CD4-positive, alpha-beta T cell (primary cell): ENCODE data around the gene COL15A1. TPM values are rescaled to one million over a fixed set of nuclear protein-coding genes. Genes with fewer than 3 reads are reported as not detected.

Experiments used
- ATAC-seq: fragments of 200-7000 bp; cut with Tn5 transposase; one replicate; pipeline ENCODE4 v1.10.0; 2022; ENCODE audit warnings: mild to moderate bottlenecking; ENCODE audit not compliant: poor library complexity
- CTCF ChIA-PET: fragments of 350-600 bp; sonication (Branson Sonifier 250); formaldehyde crosslinking; loops from one replicate; lab custom pipeline; 2021; ENCODE audit warnings: antibody characterized with exemption, inconsistent platforms; lab: Charles Lee
- POLR2A ChIA-PET: fragments of 350-600 bp; sonication (Branson Sonifier 250); formaldehyde crosslinking; loops from one replicate; lab custom pipeline; 2021; ENCODE audit warnings: antibody characterized with exemption, inconsistent platforms; lab: Charles Lee
- DNase-seq, 14 experiments: peaks; one replicate each; pipeline ENCODE4 v3.0.0-alpha.2; 2013 to 2020; ENCODE audit warnings: mixed read lengths in 2 of 14
- H3K27ac ChIP-seq, 2 donors: one replicate each; pipeline versions ENCODE4 v1.5.1 to v1.7.0; 2013; ENCODE audit warnings: low read length in 2 of 2, low read depth in 1 of 2, mild to moderate bottlenecking in 1 of 2
- H3K27me3 ChIP-seq, 2 experiments: 1 replicate in 1 of 2; 2 replicates in 1 of 2; pipeline versions ENCODE4 v1.6.1 to v1.7.0; 2013; ENCODE audit warnings: low read length in 2 of 2, control low read depth in 1 of 2, mild to moderate bottlenecking in 1 of 2, moderate library complexity in 1 of 2; ENCODE audit not compliant: insufficient read depth in 2 of 2, control insufficient read depth in 1 of 2
- H3K36me3 ChIP-seq: one replicate; pipeline ENCODE4 v1.6.1; 2013; ENCODE audit warnings: low read length, control low read depth; ENCODE audit not compliant: insufficient read depth
- H3K4me1 ChIP-seq: one replicate; pipeline ENCODE4 v1.6.1; 2013; ENCODE audit warnings: low read length, control low read depth; ENCODE audit not compliant: insufficient read depth
- H3K4me3 ChIP-seq: one replicate; pipeline ENCODE4 v1.5.1; 2013; ENCODE audit warnings: mild to moderate bottlenecking, low read length, moderate library complexity
- H3K9me3 ChIP-seq, 2 experiments: 1 replicate in 1 of 2; 2 replicates in 1 of 2; pipeline versions ENCODE4 v1.6.1 to v1.7.0; 2013; ENCODE audit warnings: low read length in 2 of 2, mild to moderate bottlenecking in 2 of 2, control low read depth in 1 of 2, moderate library complexity in 1 of 2; ENCODE audit not compliant: control insufficient read depth in 1 of 2, insufficient read depth in 1 of 2
- H3K27ac Mint-ChIP-seq: one replicate; pipeline ENCODE4 v1.8.0; 2020; ENCODE audit warnings: mixed read lengths
- H3K27me3 Mint-ChIP-seq: one replicate; pipeline ENCODE4 v1.8.0; 2021; ENCODE audit warnings: mixed read lengths
- H3K36me3 Mint-ChIP-seq: one replicate; pipeline ENCODE4 v1.8.0; 2021; ENCODE audit warnings: low read depth, mixed read lengths
- H3K4me1 Mint-ChIP-seq: one replicate; pipeline ENCODE4 v1.8.0; 2021; ENCODE audit warnings: low read depth, mixed read lengths
- H3K4me3 Mint-ChIP-seq: one replicate; pipeline ENCODE4 v1.8.0; 2020; ENCODE audit warnings: mild to moderate bottlenecking, mixed read lengths
- H3K9me3 Mint-ChIP-seq: one replicate; pipeline ENCODE4 v1.8.0; 2020; ENCODE audit warnings: mixed read lengths
- intact Hi-C, 2 experiments: fragments of 100-400 bp; cut with DNase I in 1 of 2; cut with micrococcal nuclease in 1 of 2; formaldehyde crosslinking; loops; one replicate each; pipeline versions ENCODE4 v1.15.1 to v1.9.0; 2023 to 2025; cut with DNase I, micrococcal nuclease
- total RNA-seq, 174 experiments: library from RNA in 2 of 174; stranded (reverse) in 2 of 174; gene quantifications; one replicate each; pipeline ENCODE4 v1.2.3 and lab custom pipeline; 2021 to 2026
- TF ChIP-seq, protein P1 (sequence below): fragments of 200-600 bp; IDR thresholded peaks from one replicate; pipeline ENCODE4 v1.8.0; 2022; ENCODE audit warnings: antibody characterized with exemption, mild to moderate bottlenecking

COL15A1 gene
- total RNA-seq, 2 experiments from 2014 or later, result not detected

DNA sequence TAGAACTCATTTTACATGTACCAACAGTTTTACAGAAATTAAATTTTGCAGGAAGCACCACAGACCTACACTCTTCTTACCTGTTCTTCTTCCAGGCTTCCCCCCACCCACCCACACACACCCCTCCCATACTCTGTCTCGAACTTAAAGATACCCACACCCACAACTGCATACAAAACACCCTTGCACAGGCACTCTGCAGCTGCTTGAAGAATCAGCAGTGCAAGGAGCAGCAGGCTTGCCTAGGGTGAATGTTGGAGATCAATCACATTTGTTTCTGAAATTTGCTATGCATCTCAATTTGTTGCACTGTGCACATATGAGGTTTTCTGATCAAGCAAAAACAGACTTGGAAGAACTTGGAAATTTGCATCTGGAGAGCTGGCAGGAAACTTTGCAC is 83.7 kb downstream of the COL15A1 start:
- POLR2A ChIA-PET, result interaction anchor here (0.6 to 1.5 kb wide), 7 partner anchors 11 to 108 kb away, joined by 3 to 6 read pairs (median 4); no protein-coding TSS in a partner anchor

DNA sequence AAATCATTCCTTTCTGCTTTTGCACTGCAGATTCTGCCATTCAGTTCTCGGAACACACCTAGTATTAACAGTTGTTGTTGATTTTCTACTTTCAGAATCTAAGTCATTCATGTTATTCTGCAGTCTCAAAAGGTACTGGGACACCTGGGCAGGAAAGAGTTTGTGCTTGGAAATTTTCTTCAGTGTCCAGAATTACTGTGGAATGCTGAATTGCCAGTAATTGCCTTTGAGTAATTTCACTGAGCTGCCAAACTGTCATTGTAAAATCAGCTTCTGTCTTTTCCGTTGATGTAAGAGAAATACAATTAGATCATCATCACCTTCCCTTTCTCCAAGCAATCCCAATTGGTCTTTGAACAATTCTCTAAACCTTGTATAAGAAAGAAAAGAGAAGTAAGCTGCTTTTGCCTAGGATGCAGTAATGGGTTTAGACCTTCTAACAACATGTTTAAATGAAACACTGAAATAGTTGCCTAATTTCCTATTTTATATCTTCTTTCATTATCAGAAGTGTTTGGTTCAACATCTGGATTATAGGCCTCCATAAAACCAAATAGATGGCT is 85.5 kb downstream of the COL15A1 start:
- ATAC-seq (no peak), DNase-seq (no peak)
- H3K9me3 ChIP-seq, result no peaks in the 10 kb centered on the region
- H3K27me3 Mint-ChIP-seq, result no peaks in the 10 kb centered on the region
- H3K36me3 ChIP-seq, result no peaks in the 10 kb centered on the region
- intact Hi-C loops, result no loop called here
- no peaks in the 10 kb centered on the region for H3K27me3 ChIP-seq
- no peak overlapping the region for H3K27ac ChIP-seq
- no peak overlapping the region for H3K4me3 ChIP-seq
- TF ChIP-seq, protein P1, sequence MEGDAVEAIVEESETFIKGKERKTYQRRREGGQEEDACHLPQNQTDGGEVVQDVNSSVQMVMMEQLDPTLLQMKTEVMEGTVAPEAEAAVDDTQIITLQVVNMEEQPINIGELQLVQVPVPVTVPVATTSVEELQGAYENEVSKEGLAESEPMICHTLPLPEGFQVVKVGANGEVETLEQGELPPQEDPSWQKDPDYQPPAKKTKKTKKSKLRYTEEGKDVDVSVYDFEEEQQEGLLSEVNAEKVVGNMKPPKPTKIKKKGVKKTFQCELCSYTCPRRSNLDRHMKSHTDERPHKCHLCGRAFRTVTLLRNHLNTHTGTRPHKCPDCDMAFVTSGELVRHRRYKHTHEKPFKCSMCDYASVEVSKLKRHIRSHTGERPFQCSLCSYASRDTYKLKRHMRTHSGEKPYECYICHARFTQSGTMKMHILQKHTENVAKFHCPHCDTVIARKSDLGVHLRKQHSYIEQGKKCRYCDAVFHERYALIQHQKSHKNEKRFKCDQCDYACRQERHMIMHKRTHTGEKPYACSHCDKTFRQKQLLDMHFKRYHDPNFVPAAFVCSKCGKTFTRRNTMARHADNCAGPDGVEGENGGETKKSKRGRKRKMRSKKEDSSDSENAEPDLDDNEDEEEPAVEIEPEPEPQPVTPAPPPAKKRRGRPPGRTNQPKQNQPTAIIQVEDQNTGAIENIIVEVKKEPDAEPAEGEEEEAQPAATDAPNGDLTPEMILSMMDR, result no peak
- peaks cover 37% of the 10 kb centered on the region for H3K4me1 Mint-ChIP-seq
- no peak overlapping the region for H3K4me3 Mint-ChIP-seq
- peaks cover 21% of the 10 kb centered on the region for H3K4me1 ChIP-seq
- ChIA-PET CTCF (no interaction called here), POLR2A (no interaction called here)
- no peaks in the 10 kb centered on the region for H3K36me3 Mint-ChIP-seq
- no peaks in the 10 kb centered on the region for H3K9me3 Mint-ChIP-seq
- no peak overlapping the region for H3K27ac Mint-ChIP-seq

More for the DNA sequence above, 83.7 kb downstream of the COL15A1 start:
- Histone ChIP-seq H3K4me3 (no peak overlapping the region), H3K27ac (no peak overlapping the region), H3K4me1 (peaks cover 21% of the 10 kb centered on the region), H3K27me3 (no peaks in the 10 kb centered on the region), H3K9me3 (no peaks in the 10 kb centered on the region), H3K36me3 (no peaks in the 10 kb centered on the region)
- no peak for DNase-seq
- Mint-ChIP-seq H3K4me1 (peaks cover 30% of the 10 kb centered on the region), H3K36me3 (no peaks in the 10 kb centered on the region), H3K4me3 (peak overlapping the region; percentile 69), H3K27me3 (no peaks in the 10 kb centered on the region), H3K9me3 (no peaks in the 10 kb centered on the region), H3K27ac (peak overlapping the region; percentile 74)
- TF ChIP-seq, protein P1, result no peak
- CTCF ChIA-PET, result interaction anchor here (2.0 kb wide), 1 partner anchor 114 kb away, joined by 7 read pairs; no protein-coding TSS in a partner anchor
- intact Hi-C loops, result no loop called here
- no peak for ATAC-seq

DNA sequence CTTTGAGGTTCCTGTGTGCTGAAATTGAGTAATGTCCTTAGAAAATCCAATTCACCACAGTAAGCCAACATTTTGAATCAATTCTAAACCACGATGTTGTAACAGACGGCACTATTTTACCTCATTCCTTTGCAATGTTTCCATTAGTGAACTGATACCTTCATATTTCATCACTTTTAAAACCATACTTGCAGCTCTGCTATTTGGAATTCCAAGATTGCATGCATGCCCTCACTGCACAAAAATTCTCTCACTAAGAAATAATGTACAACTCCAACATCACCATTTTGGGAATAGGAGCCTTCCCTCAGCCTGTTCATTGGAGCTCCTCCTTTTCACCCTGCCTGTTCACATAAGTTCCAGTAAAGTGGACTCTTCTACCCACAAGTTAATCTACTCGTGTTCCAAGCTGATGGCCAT is 86.4 kb downstream of the COL15A1 start:
- Mint-ChIP-seq H3K9me3 (no peaks in the 10 kb centered on the region), H3K36me3 (no peaks in the 10 kb centered on the region), H3K27ac (no peak overlapping the region), H3K4me1 (peaks cover 45% of the 10 kb centered on the region), H3K4me3 (no peak overlapping the region), H3K27me3 (no peaks in the 10 kb centered on the region)
- no peaks in the 10 kb centered on the region for H3K36me3 ChIP-seq
- CTCF ChIA-PET, result no interaction called here
- intact Hi-C loops, result no loop called here
- POLR2A ChIA-PET, result no interaction called here
- H3K4me3 ChIP-seq, result no peak overlapping the region
- no peak for DNase-seq
- H3K27ac ChIP-seq, result no peak overlapping the region
- TF ChIP-seq, protein P1, result no peak
- H3K27me3 ChIP-seq, result no peaks in the 10 kb centered on the region
- no peaks in the 10 kb centered on the region for H3K9me3 ChIP-seq
- peaks cover 25% of the 10 kb centered on the region for H3K4me1 ChIP-seq
- ATAC-seq, result no peak
